Measurements from ENCODE around the gene VCP.

DNA sequence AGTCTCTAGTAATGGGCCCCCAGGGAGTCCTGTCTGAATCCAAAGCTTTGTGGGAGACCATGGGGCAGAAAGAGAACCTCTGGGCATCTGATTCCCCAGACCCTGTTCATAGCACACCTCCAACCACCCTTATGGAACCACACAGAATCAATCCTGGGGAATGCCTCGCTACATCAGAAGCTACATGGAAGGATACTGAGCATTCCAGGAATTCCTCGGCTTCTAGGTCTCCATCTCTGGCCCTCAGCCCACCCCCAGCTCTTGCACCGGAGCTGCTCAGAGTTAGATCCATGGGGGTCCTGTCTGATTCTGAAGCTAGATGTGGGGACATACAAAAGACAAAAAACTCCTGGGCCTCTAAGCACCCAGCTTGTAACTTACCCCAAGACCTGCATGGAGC lies 28.4 kb downstream of the VCP start:
- TF ChIP-seq CTCF (IDR thresholded peaks at IDR 0.05): no peak
- no peak for TF ChIP-seq POLR2A (IDR thresholded peaks at IDR 0.05)
